ENCODE results near the gene CADPS.

CADPS gene

GRCh38 chr3:62712746-62713145, 162.5 kb downstream of the CADPS start:
- Histone ChIP-seq H3K4me1 (ENCODE audit: low read depth, poor library complexity, severe bottlenecking) (no peaks in the 10 kb centered on the region), H3K27ac (no peak overlapping the region), H3K27me3 (ENCODE audit: insufficient read depth, low read depth) (no peaks in the 10 kb centered on the region), H4K20me1 (ENCODE audit: insufficient read depth) (no peaks in the 10 kb centered on the region), H3K4me2 (no peak overlapping the region), H3K79me2 (ENCODE audit: insufficient read depth, low read depth) (no peaks in the 10 kb centered on the region), H2AFZ (ENCODE audit: low read depth) (no peak overlapping the region), H3K36me3 (ENCODE audit: insufficient read depth) (no peaks in the 10 kb centered on the region), H3K4me3 (IDR thresholded peaks at IDR 0.05; ENCODE audit: insufficient read depth, low read depth, low read length) (no peak overlapping the region), H3K9ac (no peak overlapping the region)
- TF ChIP-seq CTCF (conservative IDR thresholded peaks at IDR 0.05; ENCODE audit: low read depth, low read length) = no peak

DNA sequence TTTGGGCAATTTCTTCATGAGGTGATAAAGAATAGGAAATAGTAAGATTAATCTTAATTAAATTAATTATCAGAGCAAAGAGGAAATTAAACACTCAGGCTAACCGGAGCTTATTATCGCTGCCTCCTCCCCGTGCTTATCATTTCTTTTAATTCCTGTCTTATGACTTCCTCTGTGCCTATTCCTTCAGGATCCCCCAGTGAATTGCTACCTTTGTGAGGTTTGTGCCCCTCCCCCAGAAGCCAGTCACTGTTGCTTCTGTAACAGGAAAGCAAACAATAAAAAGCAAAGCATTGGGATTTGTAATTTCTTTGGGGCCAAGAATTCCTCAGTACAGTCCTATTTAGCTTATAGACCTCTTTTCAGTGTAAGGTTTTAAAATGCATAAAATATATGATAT, 164.5 kb downstream of the CADPS start:
- no peaks in the 10 kb centered on the region for H3K4me1 ChIP-seq (ENCODE audit: low read depth, poor library complexity, severe bottlenecking)
- no peak overlapping the region for H3K9ac ChIP-seq
- H4K20me1 ChIP-seq (ENCODE audit: insufficient read depth) = no peaks in the 10 kb centered on the region
- no peak overlapping the region for H3K27ac ChIP-seq
- H3K4me3 ChIP-seq (IDR thresholded peaks at IDR 0.05; ENCODE audit: insufficient read depth, low read depth, low read length) = no peak overlapping the region
- no peak overlapping the region for H3K4me2 ChIP-seq
- H2AFZ ChIP-seq (ENCODE audit: low read depth) = no peak overlapping the region
- TF ChIP-seq CTCF (conservative IDR thresholded peaks at IDR 0.05; ENCODE audit: low read depth, low read length) = no peak
- H3K27me3 ChIP-seq (ENCODE audit: insufficient read depth, low read depth) = no peaks in the 10 kb centered on the region
- no peaks in the 10 kb centered on the region for H3K36me3 ChIP-seq (ENCODE audit: insufficient read depth)
- no peaks in the 10 kb centered on the region for H3K79me2 ChIP-seq (ENCODE audit: insufficient read depth, low read depth)

DNA sequence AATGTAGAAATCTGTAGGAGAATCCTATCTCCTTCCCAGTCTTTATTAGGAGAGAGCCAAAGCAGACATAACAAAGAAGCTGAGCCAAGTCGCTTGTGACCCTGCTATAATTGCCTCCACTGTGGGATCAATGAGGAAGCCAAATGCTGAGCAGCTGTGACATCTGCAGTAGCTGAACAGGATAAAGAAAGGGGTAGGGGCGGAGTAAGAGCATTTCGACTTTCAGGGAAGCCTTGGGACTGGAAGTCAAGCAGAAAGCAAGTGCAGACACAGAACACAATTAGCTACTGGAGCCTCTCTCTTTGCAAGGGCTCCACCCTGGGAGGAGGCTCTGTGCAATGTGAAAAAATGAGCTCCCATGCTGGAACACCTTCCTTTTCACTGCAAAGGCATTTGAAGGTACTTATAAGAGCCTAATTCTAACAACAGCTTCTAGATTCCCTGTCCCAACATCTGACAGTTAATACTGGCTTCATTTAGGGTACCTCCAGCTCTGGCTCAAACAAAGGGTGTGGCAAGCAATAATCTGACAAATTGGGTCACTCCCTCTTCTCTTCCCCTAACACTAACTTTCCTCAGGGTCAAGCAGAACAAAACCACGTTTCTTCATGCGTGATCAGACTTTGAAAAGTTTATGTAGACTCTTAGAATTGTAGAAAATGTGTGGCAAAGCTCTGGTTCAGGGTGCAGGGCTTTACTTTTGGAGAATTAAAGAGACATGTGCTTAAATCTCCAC, 166.4 kb downstream of the CADPS start:
- no peak overlapping the region for H3K27ac ChIP-seq
- H3K79me2 ChIP-seq (ENCODE audit: insufficient read depth, low read depth) = no peaks in the 10 kb centered on the region
- no peaks in the 10 kb centered on the region for H3K36me3 ChIP-seq (ENCODE audit: insufficient read depth)
- no peaks in the 10 kb centered on the region for H3K4me1 ChIP-seq (ENCODE audit: low read depth, poor library complexity, severe bottlenecking)
- no peak overlapping the region for H2AFZ ChIP-seq (ENCODE audit: low read depth)
- no peak for TF ChIP-seq CTCF (conservative IDR thresholded peaks at IDR 0.05; ENCODE audit: low read depth, low read length)
- no peaks in the 10 kb centered on the region for H4K20me1 ChIP-seq (ENCODE audit: insufficient read depth)
- no peak overlapping the region for H3K4me3 ChIP-seq (IDR thresholded peaks at IDR 0.05; ENCODE audit: insufficient read depth, low read depth, low read length)
- H3K9ac ChIP-seq = no peak overlapping the region
- H3K4me2 ChIP-seq = no peak overlapping the region
- H3K27me3 ChIP-seq (ENCODE audit: insufficient read depth, low read depth) = no peaks in the 10 kb centered on the region

DNA sequence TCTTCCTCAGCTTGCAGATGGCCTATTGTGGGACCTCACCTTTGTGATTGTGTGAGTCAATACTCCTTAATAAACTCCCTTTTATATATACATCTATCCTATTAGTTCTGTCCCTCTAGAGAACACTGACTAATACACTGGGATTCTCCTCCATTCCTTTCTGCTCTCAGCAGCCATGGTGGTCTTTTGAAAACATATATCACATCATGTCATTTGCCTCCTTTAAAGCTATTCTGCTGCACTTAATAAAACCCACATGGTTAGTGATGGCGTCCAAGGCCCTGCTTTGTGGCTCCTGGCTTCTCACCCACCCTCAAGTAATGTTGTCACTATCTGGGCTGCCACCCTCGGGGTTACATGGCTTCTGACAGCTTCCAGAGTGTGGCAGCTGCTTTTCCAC, 169.5 kb downstream of the CADPS start:
- Histone ChIP-seq H3K4me1 (ENCODE audit: low read depth, poor library complexity, severe bottlenecking) (no peaks in the 10 kb centered on the region), H2AFZ (ENCODE audit: low read depth) (no peak overlapping the region), H3K9ac (no peak overlapping the region), H3K27ac (no peak overlapping the region), H4K20me1 (ENCODE audit: insufficient read depth) (no peaks in the 10 kb centered on the region), H3K4me3 (IDR thresholded peaks at IDR 0.05; ENCODE audit: insufficient read depth, low read depth, low read length) (no peak overlapping the region), H3K4me2 (no peak overlapping the region), H3K79me2 (ENCODE audit: insufficient read depth, low read depth) (no peaks in the 10 kb centered on the region), H3K27me3 (ENCODE audit: insufficient read depth, low read depth) (no peaks in the 10 kb centered on the region), H3K36me3 (ENCODE audit: insufficient read depth) (no peaks in the 10 kb centered on the region)
- TF ChIP-seq CTCF (conservative IDR thresholded peaks at IDR 0.05; ENCODE audit: low read depth, low read length) = no peak

Data from KMS-11 (cell line).